GM21423 (cell line): Measurements from ENCODE around the gene TMEM97.
"Not testable (repeated sequence)": the region's sequence is repeated elsewhere in the genome, so short reads cannot be mapped to it uniquely, and the experiment has no call there.

Experiments used
- ATAC-seq: cut with Tn5 transposase; IDR thresholded peaks from one replicate; pipeline ENCODE4 v1.9.1; 2021; ENCODE audit warnings: mild to moderate bottlenecking, moderate library complexity; ENCODE audit not compliant: unreplicated experiment

Gene TMEM97

DNA sequence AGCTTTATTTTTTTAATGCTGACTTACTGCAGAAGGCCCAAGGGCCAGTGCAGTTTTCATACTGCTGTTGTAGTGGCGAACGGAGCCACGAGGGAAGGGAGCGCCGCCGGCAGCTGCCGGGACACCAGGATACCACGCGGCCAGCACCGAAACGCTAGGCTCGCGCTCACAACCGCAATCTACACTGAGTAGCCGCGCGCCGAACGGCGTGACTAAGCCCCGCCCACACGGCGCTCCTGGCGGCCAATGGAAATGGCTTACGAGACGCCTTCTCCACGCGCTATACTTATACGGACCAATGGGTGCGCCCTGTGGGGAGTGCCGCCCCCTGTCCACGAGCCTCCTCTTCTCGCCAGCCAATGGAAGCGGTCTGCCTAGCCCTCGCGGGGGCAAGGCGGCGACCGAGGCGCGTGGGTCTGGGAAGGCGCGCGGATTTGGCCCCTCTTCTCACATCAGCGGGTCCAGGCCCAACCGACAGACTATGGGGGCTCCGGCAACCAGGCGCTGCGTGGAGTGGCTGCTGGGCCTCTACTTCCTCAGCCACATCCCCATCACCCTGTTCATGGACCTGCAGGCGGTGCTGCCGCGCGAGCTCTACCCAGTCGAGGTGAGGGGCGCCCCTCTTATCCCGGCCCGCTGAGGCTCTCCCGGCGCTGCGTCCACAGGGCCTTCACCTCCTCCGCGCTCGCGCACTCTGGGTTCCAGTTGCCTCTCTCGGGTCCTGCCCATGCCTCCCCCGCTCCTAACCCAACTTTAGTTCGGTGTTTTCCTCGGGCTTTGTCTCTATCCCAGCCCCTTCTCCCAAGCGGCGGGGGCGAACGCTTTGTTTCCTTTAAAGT lies at the start of gene TMEM97:
TSS of gene TMEM97 (plus strand) at position 442 of the 839 bp plus-strand sequence. CDS start at position 482, 40 bp downstream.
- ATAC-seq, result peak; percentile 95

DNA sequence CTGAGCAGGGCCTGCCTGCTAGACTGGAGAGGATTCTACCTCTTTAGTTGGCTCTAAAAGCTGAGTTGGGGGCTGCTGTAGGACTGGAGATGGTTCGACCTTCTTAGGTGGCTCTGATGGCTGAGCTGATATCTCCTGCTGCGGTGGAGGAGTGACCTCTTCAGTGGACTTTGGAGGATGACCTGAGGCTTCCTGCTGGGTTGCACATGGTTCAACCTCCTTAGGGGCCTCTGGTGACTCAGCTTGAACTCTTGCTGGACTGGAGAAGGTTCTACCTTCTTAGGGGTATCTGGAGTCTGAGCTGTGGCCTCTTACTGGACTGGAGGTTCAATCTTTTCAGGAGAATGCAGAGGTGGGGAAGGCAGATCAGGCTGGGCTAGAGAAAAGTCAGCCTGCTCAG lies 48.9 kb upstream of the TMEM97 start:
- no peak for ATAC-seq

DNA sequence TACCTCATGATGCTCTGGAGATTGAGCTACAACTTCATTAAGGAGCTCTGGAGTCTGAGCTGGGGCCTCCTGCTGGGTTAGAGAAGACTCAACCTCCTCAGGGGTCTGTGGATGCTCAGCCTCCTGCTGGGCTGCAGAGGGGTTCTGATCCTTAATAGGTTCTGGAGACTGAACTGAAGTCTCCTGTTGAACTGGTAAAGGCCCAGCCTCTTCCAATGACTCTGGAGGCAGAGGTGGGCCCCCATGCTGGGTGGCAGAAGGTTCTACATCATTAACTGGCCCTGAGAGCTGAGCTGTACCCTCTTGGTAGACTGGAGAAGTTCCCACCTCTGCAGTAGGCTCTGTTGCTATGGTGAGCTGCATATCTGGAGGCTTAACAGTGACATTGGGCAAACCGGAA lies 48.1 kb upstream of the TMEM97 start:
- no peak for ATAC-seq

DNA sequence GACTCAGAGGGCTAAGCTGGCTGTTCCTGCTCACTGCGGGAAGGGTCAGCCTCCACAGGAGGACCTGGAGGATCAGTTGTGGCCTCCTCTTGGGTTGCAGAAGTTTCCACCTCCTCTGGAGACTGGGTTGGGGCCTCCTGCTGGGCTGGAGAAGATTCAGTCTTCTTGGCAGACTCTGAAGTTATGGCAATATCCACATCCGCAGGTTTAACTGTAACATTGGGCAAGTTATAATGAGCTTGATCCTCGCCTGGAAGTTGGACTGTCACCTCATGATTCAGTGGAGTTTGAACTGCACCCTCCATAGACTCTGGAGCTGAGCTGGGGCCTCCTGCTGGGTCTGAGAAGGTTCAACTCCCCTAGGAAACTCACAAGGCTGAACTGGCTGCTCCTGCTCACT lies 47.6 kb upstream of the TMEM97 start:
- no peak for ATAC-seq

DNA sequence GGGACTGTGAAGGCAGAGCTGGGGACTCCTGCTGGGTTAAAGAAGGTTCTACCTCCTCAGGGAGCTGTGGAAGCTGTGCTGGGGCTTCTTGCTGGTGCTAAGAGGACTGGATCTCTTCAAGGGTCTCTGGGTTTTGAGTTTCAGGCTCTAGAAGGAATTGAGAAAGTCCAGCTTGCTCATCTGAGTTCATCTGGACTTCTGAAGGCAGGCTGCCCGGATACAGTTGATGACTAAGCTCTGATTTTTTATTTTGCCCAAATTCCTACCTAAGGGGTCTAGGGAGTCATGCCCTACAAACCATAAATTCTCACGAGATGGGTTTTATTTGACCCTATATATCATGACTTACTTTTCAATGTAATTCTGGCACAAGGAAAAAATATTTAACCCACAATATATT lies 46.8 kb upstream of the TMEM97 start:
- no peak for ATAC-seq

DNA sequence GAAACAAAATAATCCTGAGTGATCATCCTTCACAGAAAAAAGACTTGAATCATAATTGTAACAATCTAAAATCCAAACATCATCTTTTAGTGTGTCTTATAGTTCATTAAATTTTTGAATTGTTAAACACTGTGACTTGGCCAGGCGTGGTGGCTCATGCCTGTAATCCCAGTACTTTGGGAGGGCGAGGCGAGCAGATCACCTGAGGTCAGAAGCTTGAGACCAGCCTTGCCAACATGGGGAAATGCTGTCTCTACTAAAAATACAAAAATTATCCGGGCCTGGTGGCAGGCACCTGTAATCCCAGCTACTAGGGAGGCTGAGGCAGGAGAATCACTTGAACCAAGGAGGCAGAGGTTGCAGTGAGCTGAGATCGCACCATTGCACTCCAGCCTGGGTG lies 45.7 kb upstream of the TMEM97 start:
- not testable (repeated sequence) for ATAC-seq

DNA sequence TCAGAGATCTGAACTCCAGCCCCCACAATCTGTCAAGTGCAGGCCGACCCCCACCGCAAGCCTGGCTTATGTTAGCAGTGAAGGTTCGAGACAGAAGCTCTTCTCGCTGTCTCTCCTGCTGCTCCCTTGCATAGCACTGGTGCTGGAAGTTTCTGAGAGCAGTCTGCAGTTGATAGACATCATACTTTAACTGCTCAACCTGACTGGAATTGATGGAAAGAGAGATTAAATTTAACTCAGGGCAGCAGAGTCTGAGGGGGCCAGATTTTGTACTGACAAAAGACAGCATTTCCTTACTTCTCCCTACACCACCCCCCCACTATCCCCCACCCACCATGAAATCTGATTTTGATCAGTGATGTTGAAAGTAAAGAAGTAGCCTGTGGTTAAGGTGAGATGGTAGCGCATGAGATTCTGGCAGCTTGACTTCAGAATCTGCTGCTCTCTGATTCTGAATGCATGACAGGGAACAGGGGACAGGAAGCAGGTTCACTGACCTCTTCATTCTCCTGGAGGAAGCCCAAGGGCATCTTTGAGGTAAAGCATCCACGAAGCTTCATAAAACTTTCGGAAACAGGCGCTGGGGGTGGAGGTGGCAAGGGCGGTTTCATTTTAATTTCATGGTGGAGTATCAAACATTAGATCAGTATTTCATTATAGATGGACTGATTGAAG lies 44.3 kb upstream of the TMEM97 start:
- ATAC-seq, result no peak

DNA sequence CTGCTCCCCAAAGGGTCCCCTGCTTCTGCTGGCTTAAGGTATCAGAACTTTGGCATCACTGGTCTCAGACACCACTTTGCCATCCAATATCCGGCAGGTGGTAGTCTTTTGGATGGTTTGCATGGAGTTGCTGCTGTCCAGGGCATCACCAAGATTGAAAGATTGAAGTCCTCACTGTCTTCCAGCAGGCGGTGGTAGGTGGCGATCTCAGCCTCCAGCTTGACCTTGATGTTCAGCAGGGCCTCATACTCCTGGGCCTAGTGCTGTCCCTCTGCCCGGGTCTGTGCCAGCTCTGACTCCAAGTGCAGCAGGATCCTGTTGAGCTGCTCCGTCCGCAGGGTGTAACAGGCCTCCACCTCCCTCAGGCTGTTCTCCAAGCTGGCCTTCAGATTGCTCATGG lies 43.0 kb upstream of the TMEM97 start:
- no peak for ATAC-seq

DNA sequence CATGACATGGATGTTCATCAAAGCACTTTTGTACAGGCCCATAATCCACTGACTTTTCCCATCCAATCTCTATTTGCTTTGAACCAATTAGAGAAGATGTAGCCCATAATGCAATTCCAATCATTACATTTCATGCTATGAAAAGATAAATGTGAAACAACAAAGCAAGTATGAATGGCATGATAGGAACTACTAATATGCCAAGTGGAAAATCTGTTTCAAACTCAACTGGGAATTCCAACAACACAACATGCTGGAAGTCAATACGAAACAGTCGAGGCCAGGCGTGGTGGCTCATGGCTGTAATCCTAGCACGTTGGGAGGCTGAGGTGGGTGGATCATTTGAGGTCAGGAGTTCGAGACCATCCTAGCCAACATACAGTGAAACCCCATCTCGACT lies 39.6 kb upstream of the TMEM97 start:
- no peak for ATAC-seq

DNA sequence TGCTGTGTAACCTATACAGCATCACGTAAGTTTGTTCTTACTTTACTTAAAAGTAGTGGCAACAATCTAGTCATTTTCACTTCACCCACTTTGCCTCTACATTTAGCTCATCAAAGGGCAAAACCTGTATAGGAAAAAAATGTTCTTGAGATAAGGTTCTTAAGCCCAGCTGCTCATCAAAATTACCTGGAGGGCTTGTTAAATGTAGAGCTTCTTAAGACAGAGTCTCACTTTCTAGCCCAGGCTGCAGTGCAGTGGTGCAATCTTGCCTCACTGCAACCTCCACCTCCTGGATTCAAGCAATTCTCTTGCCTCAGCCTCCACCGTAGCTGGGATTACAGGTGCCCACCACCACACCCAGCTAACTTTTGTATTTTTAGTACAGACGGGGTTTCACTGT lies 38.2 kb upstream of the TMEM97 start:
- ATAC-seq, result no peak

DNA sequence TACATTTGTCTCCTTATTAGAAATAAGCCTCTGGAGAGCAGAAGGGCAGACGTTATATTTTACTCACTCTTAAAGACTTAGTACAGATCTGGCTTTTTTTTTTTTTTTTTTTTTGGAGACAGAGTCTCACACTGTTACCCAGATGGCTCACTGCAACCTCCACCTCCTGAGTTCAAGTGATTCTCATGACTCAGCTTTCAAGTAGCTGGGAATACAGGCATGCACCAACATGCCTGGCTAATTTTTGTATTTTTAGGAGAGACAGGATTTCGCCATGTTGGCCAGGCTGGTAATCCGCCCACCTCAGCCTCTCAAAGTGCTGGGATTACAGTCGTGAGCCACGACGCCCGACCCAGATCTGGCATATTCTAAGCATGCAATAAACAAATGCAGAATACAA lies 36.4 kb upstream of the TMEM97 start:
- no peak for ATAC-seq

DNA sequence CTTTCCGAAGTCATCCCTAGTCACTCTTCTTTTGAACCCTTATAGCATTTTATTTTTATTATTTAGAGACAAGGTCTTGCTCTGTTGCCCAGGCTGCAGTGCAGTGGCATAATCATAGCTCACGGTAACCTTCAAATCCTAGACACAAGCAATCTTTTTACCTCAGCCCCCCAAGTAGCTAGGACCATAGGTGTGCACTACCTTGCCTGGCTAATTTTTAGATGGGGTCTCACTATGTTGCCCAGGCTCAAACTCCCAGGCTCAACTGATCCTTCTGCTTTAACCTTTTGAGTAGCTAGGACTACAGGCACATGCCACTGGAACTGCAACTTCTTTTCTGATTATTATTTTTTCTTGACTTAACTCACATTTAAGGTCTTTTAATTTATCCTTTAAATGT lies 33.0 kb upstream of the TMEM97 start:
- no peak for ATAC-seq

DNA sequence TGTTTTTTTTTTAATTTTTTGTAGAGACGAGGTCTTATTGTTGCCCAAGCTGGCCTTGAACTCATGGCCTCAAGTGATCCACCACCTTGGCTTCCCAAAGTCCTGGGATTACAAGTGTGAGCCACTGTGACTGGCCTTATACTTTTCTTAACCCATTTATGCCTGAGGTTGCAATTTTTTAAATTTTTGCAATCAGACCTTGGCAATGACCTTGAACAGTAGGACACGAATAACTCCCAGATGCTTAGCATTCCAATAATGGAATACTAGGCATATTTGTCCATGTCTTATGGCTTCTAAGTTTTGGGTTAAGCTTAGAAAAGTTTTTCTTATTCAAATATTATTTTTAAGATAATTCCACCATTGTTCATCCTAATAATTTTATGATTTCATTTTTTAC lies 28.3 kb upstream of the TMEM97 start:
- no peak for ATAC-seq

DNA sequence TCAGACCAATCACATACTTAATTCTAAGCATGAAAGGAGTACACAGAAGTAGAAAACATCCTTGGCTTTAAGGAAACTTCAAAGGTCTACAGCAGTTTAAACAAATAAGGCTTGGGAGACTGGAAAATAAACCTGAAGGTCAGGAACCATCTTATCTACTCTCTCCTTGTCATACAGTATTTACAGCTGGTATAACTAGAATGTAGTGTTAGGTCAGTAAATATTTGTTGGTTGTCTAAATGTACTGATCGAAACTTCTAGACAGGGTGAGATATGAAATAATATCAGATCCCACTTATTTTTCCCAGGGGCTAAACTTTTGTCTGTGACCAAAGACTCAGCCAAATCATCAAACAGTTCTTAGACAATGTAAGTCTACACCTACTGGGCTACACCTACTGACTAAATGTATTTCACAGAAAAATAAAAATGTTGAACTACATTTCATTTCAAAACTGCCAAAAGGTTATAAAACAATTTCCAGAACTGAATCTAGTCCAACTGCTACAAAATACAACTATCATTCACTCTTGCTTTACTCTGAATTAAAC lies 27.1 kb upstream of the TMEM97 start:
- no peak for ATAC-seq

DNA sequence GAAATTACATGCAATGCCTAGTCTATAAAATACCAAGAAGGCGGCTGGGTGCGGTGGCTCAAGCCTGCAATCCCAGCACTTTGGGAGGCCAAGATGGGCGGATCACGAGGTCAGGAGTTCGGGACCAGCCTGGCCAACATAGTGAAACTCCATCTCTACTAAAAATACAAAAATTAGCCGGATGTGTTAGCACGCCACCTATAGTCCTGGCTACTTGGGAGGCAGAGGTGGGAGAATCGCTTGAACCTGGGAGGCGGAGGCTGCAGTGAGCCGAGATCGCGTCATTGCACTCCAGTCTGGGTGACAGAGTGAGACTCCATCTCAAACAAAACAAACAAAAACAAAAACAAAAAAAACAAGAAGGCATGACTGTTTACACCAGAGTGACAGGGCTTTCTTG lies 26.1 kb upstream of the TMEM97 start:
- ATAC-seq, result not testable (repeated sequence)

DNA sequence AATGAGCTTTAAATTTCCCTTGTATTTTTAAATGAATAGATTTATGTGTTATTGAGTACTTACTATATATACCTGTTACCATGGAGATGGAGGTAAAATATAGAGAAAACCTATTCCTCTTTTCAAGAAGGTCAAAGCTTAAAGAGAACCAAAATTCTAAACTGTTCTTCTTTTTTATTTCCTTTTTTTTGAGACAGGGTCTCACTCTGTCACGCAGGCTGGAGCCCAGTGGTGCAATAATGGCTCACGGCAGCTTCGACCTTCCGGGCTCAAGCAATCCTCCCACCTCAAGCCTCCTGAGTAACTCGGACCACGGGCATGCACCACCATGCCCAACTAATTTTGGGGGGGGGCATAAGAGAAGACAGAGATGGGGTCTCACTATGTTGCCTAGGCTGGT lies 25.0 kb upstream of the TMEM97 start:
- ATAC-seq, result no peak

DNA sequence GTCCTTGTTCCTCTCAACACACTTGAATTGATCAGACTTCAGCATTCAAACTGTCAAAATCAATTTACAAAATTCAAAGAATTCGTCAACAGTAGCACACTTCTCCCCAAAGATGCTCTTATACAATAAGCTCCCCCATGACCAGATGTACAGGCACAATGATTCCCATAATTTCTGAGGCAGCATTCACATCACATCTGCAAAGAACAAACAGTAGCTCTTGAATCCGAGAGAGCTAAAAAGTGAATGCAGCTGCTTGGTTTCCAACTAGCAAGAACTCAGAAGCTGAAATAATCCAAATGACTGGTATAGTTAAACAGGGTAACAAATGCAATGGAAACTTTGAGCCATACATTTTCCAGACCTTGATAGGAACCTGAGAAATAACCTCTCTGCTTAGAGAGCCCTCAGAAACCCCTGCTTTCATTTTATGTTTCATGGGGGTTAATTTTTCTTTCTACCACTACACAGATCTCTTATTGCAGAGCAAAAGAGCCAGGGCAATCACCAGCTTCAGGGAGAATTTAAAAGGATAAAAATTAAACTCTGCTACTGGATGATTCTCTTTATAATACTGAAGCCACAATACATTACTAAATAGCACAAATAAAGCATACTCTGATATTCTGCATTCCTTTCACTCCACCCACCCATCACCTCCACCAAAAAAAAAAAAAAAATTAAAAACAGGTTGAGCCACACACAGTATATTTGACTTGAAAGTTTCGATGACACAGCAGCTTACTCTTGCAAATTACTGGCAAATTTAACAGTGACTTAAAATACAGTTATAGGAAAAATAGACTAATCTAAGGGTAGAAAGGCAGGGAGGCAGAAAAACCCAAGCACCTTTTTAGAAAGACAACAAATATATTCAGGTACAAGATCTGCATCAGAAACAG lies 23.1 kb upstream of the TMEM97 start:
- ATAC-seq, result no peak

DNA sequence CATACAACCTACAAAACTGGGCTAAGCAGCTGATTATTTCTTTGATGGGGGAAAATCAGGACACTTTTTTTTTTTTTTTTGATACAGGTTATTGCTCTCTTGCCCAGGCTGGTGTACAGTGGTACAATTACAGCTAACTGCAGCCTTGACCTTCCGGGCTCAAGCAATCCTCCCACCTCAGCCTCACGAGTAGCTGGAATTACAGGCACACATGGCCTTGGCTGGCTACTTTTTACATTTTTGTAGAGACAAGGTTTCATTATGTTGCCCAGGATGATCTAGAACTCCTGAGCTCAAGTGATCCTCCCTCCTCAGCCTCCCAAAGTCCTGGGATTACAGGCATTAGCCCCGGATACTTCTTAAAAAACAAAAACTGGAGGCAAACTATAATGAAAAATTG lies 20.6 kb upstream of the TMEM97 start:
- no peak for ATAC-seq

DNA sequence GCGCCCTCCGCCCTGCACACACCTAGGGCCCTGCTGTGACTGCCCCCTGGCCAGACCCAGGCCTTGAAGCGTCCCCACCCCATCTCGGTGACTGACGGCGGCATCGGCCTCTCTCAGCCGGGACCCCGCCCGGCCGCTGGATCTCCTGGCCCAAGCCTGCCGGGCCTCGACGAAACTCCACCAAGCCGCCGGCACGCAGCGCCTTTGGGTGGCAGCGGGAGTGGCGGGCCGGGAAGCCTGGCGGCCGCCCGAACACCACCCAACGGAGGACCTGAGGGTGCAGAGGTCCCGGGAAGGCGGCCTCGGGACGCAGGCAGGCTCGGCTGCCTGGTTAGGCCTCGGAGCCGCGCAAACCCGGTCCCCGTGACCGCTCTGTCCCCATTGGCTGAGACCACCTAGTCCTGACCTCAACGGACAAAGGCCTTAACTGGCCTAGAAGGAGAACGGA lies 12.0 kb upstream of the TMEM97 start:
- ATAC-seq, result no peak

DNA sequence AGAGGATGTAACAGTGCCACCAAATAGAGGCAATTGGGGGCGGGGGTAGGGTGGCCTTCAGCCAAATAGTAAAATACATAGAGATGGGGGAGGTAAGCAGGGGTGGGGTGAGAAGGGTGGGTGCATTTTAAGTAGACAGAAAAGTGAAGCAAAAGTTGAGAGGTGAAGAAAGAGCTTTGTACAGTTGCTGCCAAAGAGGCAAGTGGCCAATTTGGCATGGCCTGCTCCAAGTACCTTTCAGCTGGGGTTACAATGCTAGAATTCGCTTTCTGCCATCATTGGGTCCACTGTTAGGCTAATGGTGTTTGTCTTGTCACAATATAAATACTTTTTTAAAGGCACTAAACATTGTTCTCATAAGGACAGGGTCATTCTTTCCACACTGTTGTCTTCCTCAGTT lies 5.2 kb upstream of the TMEM97 start:
- no peak for ATAC-seq
